ENCODE measurements around the gene FABP2.

- TF ChIP-seq POLR2A (IDR thresholded peaks at IDR 0.05) (no peak), CTCF (IDR thresholded peaks at IDR 0.05) (peak in 1 of 2 donors; percentile 1), POLR2AphosphoS5 (IDR thresholded peaks at IDR 0.05) (no peak)
Observed at GRCh38 chr4:119284876-119285780, 36.8 kb downstream of the FABP2 start.

All from suprapubic skin (tissue), 4 donors.